IPS-18c (cell line): ENCODE results near the gene SARS1.
"Not testable (repeated sequence)": the region's sequence is repeated elsewhere in the genome, so short reads cannot be mapped to it uniquely, and the experiment has no call there.

Experiments used
- H3K4me3 ChIP-seq: 2 replicates; pipeline ENCODE4 v1.7.0; 2013; ENCODE audit warnings: low read depth, mild to moderate bottlenecking, low read length, moderate library complexity; ENCODE audit not compliant: insufficient read depth
- H3K9me3 ChIP-seq: one replicate; pipeline ENCODE4 v1.6.1; 2013; ENCODE audit warnings: mild to moderate bottlenecking, low read length, moderate library complexity; ENCODE audit not compliant: control insufficient read depth, insufficient read depth

SARS1 gene, protein sequence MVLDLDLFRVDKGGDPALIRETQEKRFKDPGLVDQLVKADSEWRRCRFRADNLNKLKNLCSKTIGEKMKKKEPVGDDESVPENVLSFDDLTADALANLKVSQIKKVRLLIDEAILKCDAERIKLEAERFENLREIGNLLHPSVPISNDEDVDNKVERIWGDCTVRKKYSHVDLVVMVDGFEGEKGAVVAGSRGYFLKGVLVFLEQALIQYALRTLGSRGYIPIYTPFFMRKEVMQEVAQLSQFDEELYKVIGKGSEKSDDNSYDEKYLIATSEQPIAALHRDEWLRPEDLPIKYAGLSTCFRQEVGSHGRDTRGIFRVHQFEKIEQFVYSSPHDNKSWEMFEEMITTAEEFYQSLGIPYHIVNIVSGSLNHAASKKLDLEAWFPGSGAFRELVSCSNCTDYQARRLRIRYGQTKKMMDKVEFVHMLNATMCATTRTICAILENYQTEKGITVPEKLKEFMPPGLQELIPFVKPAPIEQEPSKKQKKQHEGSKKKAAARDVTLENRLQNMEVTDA

DNA sequence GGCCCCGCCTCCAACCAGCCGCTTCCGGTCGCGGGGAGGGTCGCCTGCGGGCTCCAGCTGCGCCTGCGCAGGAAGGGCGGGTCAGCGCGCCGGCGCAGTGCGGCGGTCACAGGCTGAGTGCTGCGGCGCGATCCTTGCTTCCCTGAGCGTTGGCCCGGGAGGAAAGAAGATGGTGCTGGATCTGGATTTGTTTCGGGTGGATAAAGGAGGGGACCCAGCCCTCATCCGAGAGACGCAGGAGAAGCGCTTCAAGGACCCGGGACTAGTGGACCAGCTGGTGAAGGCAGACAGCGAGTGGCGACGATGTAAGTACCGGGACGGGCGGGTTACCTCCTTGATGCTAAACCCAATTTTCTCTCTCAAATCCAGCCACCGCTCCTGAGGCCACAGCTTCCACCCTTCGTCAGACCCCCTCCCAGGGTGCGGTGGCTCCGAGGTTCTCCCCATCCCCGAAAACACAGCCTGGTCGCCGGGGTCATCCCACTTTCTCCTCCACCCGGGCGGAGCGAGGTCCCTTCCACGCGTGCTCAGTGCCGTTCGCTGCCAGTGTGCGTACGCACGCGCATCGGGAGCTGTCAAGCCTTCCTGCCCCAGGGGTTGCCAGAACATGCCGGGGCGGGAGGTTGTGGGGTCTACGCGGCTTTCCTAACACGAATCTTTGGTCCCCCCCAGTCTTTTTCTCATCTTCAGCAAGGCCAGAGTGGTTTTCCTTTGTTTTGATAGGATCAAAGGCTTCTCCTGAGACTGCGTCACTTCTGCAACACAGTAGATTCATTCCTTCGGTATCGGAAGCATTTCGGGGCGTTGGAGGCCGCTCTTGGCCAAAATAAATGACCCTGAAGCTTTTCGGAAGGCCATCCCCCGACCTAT is at the start of gene SARS1:
TSS of gene SARS1 (plus strand) at position 95 of the 870 bp plus-strand sequence. CDS start at position 170, 75 bp downstream.
- H3K9me3 ChIP-seq = no peaks in the 10 kb centered on the region
- H3K4me3 ChIP-seq = peak within 1 kb of the TSS; percentile 99

DNA sequence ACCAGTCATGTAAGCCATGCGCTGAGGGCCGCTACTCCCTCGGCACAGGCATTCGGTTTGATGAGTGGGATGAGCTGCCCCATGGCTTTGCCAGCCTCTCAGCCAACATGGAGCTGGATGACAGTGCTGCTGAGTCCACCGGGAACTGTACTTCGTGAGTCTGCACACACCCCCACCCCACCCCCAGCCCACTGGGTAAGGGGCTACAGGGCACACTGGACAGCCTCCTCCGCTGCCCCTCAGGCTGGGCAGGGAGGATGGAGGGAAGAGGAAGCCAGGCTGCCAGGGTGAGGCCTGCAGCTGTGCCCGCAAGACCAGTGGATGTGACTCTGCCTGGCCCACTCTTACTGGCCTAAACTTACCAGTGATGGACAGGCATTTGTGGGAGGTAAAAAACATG is 49.2 kb upstream of the SARS1 start:
- H3K4me3 ChIP-seq = no peak overlapping the region
- H3K9me3 ChIP-seq = no peaks in the 10 kb centered on the region

DNA sequence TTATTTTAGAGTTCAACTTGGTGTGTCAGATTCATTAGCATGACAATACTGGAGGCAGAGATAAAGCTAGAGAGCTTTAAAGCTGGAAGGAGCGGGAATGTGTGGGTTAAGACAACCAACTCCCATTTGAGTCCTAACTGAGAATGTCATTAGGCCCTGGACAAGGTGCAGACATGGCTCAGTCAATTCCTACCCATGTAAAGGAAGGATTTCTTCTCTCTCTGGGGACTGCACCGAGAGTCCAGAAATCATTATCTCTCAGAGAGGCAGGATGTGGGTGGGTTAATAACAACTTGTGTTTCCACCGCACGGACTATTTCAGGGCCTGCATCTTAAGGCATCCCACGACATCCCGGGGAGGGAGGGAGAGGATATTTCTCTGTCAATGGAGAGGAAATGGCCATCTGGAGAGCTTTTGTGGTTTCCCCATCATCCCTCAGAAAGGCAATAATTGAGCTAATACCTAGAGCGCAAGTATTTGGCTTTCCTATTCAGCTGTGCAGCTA is 46.7 kb upstream of the SARS1 start:
- H3K9me3 ChIP-seq = no peaks in the 10 kb centered on the region
- H3K4me3 ChIP-seq = no peak overlapping the region

DNA sequence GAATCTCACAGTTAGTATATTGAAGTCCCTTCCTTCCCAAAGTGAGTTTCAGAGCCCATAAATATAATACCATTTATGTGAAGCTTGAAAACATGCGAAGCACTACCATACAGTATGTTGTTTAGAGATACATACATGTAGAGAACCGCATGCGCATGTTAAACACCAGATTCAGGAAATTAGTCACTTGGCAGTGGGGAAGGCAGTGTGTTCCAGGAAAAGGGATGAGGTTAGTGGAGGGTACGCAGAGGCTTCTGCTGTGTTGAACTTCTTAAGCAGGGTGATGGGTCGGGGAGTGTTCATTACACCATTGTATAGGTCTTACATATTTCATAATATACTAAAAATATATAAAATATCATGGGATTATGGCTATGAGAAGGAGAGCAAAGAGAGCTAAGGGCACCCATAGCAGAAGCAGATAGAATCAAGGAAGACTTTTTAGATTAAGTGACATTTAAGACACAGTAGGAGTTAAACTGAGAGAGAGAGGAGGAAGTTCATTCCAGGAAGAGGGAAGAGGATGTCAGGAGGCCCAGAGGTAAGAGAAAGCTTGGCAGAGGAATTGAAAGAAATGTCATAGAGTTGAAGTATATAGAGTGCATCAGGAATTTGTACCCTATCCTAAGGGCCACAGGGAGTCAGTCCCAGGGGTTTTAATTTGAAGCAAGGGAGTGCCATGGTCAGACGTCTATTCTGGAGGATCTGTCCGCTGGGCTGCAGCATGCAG is 43.5 kb upstream of the SARS1 start:
- no peak overlapping the region for H3K4me3 ChIP-seq
- no peaks in the 10 kb centered on the region for H3K9me3 ChIP-seq

DNA sequence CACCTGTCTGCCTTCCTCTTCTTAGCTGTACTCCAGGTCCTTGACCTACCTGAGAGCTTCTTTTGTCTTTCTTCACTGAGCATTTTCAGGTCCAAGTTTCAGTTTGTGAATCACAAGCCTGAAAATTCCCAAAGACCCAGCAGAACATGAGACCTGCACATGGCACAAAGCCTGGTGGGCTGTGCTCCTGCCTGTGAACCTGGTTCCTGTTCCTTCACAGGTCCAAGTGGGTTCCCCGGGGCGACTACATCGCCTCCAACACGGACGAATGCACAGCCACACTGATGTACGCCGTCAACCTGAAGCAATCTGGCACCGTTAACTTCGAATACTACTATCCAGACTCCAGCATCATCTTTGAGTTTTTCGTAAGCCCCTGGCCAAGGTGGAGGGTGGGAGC is 42.1 kb upstream of the SARS1 start:
- Histone ChIP-seq H3K4me3 (no peak overlapping the region), H3K9me3 (no peaks in the 10 kb centered on the region)

DNA sequence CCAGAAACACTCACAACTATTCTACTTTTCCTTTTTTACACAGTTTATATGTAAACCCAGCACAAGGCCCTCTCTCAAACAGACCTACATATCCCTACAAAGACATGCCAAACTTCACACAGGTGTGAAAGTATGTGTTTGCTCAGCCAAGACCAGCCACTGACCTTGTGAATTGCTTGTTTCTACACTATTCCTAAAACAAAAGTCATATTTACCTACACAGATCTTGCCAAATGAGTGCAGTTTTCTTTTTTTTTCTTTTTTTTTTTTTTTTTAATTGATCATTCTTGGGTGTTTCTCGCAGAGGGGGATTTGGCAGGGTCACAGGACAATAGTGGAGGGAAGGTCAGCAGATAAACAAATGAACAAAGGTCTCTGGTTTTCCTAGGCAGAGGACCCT is 37.4 kb upstream of the SARS1 start:
- not testable (repeated sequence) for H3K4me3 ChIP-seq, H3K9me3 ChIP-seq

DNA sequence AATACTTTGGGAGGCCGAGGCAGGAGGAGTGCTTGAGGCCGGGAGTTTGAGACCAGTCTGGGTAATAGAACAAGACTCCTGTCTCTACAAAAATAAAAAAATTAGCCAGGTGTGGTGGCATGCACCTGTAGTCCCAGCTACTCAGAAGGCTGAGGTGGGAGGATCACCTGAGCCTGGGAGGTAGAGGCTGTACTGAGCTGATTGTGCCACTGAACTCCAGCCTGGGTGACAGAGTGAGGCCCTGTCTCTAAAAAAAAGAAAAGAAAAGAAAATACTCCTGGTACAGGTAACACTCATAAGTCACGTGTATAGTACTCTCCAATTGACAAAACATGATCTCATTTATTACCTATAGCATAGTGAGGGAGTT is 33.0 kb upstream of the SARS1 start:
- not testable (repeated sequence) for H3K9me3 ChIP-seq, H3K4me3 ChIP-seq

DNA sequence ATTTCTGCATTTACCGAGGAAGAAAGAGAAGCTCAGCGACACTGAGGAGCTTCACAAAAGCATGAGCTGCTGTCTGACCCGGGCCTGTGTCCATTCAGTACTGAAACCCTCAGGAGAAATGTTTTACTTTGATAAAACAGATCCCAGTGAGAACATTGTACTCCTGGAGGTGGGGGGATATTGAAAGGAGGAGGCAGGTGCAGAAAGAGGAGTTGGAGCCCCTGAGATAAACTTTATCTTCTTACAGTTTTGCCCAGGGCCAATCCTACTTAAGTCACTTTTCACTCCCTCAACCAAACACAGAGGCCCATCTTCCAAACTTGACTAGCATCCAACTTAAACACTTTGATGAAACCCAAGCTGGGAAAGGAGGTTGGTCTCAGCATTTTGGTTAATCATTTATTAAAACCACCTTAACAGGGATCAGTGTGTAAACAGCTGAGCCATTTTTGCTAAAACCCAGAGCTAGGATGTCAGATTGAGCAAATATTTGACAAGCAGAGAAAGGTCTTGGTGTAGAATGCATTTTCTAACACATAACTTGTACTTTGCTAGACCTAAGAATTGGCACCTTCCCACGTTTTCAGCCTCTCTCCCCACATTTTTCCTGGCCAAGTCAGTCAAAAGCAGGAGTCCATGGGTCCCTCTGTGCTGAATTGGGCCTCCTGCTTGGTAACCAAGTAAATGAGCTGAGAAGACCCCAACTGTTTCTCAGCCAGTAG is 32.5 kb upstream of the SARS1 start:
- Histone ChIP-seq H3K9me3 (no peaks in the 10 kb centered on the region), H3K4me3 (no peak overlapping the region)

DNA sequence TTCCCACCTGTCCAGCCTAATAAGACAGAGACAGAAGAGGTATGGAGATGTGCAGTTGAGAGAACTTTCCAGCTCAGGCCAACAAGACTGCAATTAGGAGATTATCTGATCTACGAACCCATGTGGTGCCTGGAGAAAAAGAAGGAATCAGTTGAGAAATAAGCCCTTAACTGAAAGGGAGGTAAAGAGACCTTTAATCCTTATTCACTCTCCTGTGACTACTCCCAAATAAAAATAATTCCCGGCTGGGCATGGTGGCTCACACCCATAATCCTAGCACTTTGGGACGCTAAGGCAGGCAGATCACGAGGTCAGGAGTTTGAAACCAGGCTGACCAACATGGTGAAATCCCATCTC is 31.9 kb upstream of the SARS1 start:
- Histone ChIP-seq H3K4me3 (no peak overlapping the region), H3K9me3 (no peaks in the 10 kb centered on the region)

DNA sequence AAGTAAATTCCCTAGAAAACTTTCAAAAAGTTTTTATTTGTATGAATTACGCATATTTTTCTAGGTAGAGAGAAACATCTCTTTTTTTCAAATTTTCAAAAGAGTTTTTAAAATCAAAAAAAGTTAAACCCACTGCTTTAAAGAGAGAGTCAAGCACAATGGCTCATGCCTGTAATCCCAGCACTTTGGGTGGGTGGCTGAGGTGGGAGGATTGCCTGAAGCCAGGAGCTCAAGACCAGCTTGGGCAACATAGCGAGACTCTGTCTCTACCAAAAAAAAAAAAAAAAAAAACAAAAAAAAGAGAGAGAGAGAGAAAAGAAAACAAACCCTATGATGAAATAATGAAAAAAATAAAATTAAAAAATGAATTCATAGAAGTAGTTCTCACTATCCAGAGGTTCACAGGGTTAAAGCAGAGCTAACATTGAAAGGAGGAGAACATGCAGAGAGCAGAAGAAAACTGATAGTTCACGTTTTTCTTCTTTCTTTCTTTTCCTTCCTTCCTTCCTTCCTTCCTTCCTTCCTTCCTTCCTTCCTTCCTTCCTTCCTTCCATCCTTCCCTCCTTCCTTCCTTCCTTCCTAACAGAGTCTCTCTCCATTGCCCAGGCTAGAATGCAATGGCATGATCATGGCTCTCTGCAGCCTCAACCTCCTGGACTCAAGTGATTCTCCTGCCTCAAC is 30.5 kb upstream of the SARS1 start:
- H3K4me3 ChIP-seq = no peak overlapping the region
- no peaks in the 10 kb centered on the region for H3K9me3 ChIP-seq

DNA sequence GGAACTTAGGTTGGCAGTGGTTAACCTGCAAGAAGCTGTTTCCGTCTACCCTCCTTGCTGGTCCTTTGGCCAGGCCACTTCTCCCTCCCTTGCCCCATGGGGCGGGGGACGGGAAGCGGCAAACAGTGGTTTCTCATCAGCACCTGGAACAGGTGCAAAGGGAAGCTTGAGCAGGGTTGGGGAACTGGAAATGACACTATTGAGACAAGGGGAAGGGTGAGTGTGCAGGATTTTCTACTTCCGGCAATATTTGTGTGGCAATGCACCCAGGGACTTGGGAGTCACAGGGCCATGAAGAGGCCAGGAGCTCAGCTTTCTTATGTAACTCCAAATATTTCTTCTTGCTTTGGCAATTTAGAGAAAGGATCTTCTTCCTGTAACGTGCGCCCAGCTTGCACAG is 29.0 kb upstream of the SARS1 start:
- no peak overlapping the region for H3K4me3 ChIP-seq

DNA sequence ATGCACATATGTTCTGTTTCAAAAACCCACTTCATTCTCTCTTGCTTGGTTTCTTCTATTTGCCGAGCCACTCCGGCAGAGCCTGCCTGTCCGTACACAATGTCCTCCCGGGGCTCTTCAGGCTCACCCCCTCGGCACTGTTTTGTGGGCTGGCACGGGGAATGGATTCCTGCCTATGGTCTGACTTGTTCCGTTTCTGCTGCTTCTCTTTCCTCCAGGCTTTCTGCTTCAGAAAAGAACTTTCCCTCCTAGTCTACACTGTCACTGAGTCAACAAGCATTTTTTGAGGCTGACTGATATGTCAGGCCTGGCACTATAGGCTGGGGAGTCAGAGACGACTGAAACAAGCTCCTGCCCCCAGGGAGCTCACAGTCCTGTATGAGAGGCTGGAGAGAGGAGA is 28.4 kb upstream of the SARS1 start:
- Histone ChIP-seq H3K4me3 (no peak overlapping the region), H3K9me3 (no peaks in the 10 kb centered on the region)

More for the DNA sequence above, 29.0 kb upstream of the SARS1 start:
- H3K9me3 ChIP-seq = no peaks in the 10 kb centered on the region

DNA sequence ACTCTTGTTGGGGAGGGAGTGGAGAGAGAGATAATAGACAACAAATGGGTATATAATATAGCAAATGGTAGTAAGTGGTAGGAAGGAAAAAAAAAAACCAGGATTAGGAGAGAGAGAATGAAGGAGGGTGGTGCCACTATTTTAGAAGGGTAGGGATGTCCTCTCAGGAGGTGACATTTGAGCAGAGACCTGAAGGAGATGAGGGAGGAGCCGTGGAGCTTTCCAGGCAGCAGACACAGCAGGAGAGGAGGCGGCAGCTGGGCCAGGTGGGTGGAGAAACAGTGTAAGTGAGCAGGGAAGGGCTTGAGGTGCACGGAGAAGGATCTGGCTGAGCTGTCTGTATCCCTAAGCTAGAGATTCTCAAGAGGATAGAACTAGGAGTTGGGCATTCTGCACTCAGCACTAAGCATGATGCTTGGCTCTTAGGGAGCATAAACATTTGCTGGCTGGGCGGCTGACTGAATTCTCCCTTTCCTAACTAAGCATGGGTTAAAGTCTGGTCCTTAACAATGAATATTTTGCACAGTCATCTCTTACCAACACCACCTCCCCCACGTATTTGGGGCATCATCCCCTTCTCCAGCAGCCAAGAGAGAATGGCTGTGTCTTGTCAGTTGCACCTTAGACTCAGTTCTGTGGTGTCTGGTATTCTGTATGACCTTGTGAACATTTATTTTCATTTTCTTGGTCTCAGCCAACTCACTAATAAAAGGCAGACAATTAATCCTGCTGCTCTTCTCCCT is 27.6 kb upstream of the SARS1 start:
- no peaks in the 10 kb centered on the region for H3K9me3 ChIP-seq
- H3K4me3 ChIP-seq = no peak overlapping the region

DNA sequence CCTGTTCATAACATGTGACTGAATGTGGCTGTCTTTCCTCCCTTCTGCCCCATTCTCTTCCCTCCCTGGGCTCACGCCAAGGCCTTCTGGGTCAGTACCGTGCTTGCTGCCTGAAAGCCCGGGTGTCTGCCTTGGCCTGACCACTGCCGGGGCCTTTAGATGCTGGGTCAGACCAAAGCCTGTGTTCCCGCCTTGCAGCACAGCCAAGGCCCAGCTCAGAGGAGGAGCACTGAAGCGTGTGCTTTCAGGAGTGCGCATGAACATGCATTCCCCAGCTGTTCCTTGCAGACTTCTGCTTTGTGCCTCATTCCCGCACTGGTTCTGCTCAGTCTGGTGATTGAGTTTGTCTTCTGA is 27.0 kb upstream of the SARS1 start:
- Histone ChIP-seq H3K4me3 (no peak overlapping the region), H3K9me3 (no peaks in the 10 kb centered on the region)

DNA sequence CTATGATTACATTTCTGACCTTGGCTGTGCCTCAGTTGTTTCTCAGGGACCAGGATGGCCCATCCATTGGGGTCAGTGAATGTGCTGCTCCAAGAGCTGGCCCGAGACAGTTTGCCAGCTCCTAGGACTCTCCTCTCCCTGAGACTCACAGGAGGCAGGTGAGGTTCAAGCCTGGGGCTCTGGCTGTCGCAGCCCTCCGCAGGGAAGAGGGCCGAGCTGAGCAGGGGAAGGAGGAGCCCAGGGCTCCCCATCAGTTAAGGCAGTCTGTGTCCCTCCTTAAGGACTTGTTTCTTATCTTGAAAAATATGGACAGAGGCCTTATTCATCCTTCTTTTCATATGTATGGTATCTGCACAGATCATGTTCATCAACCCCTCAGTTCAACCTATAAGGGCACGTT is 26.6 kb upstream of the SARS1 start:
- no peaks in the 10 kb centered on the region for H3K9me3 ChIP-seq
- no peak overlapping the region for H3K4me3 ChIP-seq

DNA sequence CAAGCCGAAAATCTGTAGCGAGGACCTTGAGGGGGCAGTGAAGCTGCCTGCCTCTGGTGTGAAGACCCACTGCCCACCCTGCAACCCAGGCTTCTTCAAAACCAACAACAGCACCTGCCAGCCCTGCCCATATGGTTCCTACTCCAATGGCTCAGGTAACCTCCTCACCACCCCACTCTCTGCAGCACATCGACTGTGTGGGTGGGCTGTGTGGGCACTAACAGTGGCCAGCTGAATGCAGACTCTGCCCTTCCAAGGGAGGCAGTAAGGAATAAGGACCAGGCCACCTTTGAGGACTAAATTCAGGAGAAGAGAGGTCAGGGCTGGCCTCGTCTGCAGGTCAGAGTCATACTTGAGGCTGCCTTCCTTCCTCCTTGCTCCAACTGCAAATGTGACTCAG is 25.5 kb upstream of the SARS1 start:
- no peaks in the 10 kb centered on the region for H3K9me3 ChIP-seq
- H3K4me3 ChIP-seq = no peak overlapping the region
